IPS-18c (cell line): ENCODE measurements around the gene GP1BA.

Experiments used
- H3K4me3 ChIP-seq: 2 replicates; pipeline ENCODE4 v1.7.0; 2013; ENCODE audit warnings: low read depth, mild to moderate bottlenecking, low read length, moderate library complexity; ENCODE audit not compliant: insufficient read depth
- H3K9me3 ChIP-seq: one replicate; pipeline ENCODE4 v1.6.1; 2013; ENCODE audit warnings: mild to moderate bottlenecking, low read length, moderate library complexity; ENCODE audit not compliant: control insufficient read depth, insufficient read depth

GP1BA gene

DNA sequence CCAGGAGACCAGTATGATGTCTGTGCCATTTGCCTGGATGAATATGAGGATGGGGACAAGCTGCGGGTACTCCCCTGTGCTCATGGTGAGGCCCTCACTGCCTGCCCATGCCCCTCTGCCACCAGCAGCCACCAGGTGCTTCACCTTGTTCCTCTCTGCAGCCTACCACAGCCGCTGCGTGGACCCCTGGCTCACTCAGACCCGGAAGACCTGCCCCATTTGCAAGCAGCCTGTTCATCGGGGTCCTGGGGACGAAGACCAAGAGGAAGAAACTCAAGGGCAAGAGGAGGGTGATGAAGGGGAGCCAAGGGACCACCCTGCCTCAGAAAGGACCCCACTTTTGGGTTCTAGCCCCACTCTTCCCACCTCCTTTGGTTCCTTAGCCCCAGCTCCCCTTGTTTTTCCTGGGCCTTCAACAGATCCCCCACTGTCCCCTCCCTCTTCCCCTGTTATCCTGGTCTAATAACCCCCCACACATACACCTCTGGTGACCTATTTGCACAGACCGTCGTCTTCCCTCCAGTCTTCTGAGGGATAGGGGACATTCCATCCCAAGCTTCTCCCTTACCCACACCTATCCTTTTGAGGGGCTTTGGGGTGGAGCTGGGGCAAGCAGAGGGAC, 12.6 kb downstream of the GP1BA start:
- Histone ChIP-seq H3K4me3 (no peak overlapping the region), H3K9me3 (no peaks in the 10 kb centered on the region)

DNA sequence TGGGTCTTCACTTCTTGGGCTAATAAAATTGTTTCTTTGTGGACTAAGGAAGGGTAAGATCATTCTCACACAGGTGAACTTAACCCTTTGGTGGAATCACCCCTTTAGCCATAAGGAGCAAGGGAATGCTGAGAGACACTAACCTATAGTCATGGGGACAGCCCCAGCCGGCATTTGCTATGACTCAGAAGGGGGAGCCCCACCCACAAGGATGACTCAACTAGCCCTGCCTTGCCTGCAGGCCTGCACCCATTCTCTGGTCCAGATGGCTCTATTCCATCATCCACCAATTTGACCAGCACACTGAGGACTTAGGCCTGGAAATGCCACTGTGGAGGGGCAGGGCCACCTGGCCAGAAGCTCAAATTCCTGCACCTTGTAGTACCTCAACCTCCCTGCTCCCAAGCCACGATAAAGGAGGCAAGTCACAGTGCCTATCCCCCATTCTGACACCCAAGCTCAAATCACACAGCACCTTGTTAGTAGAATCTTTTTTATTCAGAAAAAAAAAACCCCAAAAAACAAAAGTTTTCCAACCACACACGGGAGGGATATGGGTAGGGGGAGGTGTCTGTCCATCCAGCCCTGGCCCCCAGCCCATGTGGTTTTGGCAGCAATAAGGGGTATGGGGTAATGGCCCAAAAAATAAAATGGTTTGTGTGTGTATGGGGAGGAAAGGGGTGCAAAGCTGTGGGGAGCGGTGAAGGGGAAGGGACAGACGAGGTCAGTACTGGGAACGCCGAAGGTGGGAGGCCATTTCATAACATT, 13.3 kb downstream of the GP1BA start:
- Histone ChIP-seq H3K4me3 (no peak overlapping the region), H3K9me3 (no peaks in the 10 kb centered on the region)

DNA sequence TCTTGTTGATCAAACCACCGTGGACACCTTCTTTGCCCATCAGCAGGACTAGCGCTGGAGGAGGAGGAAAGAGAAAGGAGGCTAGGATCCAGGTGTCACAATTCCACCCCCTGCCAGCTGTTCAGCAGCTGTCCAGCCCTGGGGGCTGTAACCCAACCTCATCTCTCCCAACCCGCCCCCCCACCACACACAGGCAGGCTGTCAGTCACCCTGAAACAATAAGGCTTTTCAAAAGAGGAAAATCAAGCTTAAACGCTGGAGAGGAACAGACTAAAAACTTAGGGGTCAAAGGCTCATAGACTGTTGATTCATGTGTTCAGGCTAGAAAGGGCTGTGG, 13.8 kb downstream of the GP1BA start:
- Histone ChIP-seq H3K4me3 (no peak overlapping the region), H3K9me3 (no peaks in the 10 kb centered on the region)

DNA sequence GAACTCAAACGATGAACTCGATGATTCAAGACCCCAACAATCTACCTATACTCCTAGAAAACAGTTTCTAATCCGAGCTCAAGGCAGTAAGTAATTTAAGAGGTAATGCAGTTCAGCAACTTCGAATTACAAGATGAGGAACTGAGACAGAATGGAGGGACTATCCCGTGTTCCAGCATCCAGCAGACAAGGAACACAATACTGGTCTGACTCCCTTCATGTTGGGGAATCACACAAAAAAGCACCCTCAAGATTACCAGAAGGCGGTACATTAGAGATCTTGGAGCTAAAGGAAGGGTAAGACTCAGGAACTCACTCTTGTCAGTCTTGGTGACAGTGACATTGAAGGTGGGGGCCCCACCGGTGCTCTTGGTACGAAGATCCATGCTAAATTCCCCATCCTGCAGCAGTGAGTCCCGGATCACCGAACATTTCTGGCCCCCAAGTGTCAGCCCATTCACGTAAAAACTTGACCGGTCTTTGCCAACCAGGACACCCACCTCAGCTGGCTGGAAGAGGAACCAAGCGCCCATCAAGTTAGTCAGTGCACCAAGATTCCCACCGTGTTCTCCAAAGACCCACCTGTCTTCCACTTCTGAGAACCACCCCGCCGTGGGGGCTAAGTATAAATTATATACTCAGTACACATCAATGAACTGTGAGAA, 14.4 kb downstream of the GP1BA start:
- no peaks in the 10 kb centered on the region for H3K9me3 ChIP-seq
- peak overlapping the region; percentile 94 for H3K4me3 ChIP-seq

GRCh38 chr17:4947010-4947410, 14.9 kb downstream of the GP1BA start:
- H3K4me3 ChIP-seq = peak overlapping the region; percentile 94
- H3K9me3 ChIP-seq = no peaks in the 10 kb centered on the region

GRCh38 chr17:4947411-4948165, 15.5 kb downstream of the GP1BA start:
- Histone ChIP-seq H3K9me3 (no peaks in the 10 kb centered on the region), H3K4me3 (peak overlapping the region; percentile 94)

GRCh38 chr17:4948166-4948930, 16.3 kb downstream of the GP1BA start, which contains the start of gene PFN1:
Gene PFN1, minus strand, starts transcription at chr17:4948530. Its CDS starts 136 bp downstream, at chr17:4948394.
- Histone ChIP-seq H3K4me3 (peak within 1 kb of the TSS; percentile 94), H3K9me3 (no peaks in the 10 kb centered on the region)

GRCh38 chr17:4948931-4949320, 16.8 kb downstream of the GP1BA start:
- Histone ChIP-seq H3K4me3 (peak overlapping the region; percentile 94), H3K9me3 (no peaks in the 10 kb centered on the region)

- H3K9me3 ChIP-seq = no peaks in the 10 kb centered on the region
- H3K4me3 ChIP-seq = peak overlapping the region; percentile 94
Observed at GRCh38 chr17:4949321-4950074, 17.4 kb downstream of the GP1BA start.

DNA sequence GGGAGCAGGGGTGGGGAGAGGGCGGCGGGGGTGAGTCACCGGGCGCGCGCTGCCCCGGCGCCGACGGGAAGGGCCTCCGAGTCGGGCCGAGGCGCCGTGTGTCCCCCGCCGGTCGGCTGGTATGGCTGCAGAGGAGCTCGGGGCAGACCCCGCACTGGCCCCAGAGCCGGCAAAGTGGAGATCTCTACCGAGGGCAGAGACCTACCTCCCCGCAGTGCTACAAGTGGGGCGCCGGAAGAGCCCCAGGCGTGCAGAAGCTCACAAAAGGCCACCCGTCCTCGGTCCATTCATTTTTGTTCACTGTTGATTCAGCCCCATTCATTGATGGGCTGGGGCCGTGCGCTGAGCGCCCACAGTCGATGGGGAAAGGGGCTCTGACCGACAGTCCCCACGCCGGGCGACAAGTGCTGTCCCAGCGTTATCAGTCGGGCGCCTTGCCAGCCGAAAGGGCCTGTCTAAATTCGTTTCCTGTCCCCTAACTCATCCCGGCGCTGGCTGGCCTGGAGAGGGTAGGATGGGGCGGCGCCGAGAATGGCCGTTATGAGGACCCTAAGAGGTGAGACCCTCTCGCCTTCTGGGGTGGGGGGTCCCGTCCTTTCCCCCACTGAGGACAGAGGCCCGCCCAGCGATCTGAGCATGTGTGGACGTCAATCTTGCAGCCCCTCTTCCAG, 18.1 kb downstream of the GP1BA start:
- H3K9me3 ChIP-seq = no peaks in the 10 kb centered on the region
- H3K4me3 ChIP-seq = peak overlapping the region; percentile 71

DNA sequence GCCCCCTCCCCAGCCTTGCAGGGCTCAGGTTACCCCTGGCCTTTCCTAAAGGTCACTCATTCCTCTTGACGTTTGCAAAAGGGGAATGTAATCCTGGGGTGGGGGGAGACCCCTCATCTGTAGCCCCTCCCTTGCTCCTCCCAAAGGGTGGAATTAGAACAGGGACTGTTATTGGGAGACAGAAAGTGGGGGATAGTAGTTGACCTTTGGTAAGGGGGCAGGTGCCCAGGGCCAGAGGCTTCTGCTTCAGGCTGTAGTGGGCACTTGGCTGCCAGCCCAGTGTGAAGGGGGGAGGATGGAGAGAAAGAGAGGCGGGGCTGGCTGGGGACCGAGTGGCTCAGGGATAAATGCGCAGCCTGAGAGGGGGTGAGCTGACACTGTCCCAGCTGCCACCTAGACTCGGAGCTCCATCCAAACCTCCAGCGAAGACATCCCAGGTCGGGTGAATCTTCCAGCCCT, 18.7 kb downstream of the GP1BA start, which contains the start of gene ENO3:
TSS of gene ENO3 (plus strand) at position 374 of the 459 bp plus-strand sequence. CDS start 711 bp downstream, outside the sequence.
- Histone ChIP-seq H3K4me3 (peak within 1 kb of the TSS; percentile 71), H3K9me3 (no peaks in the 10 kb centered on the region)

- Histone ChIP-seq H3K9me3 (no peaks in the 10 kb centered on the region), H3K4me3 (peak overlapping the region; percentile 71; the same call in 1 of the 2 replicates)
Observed at GRCh38 chr17:4951486-4951885, 19.4 kb downstream of the GP1BA start.

- H3K9me3 ChIP-seq = no peaks in the 10 kb centered on the region
- no peak overlapping the region for H3K4me3 ChIP-seq
Observed at GRCh38 chr17:4953451-4953961, 21.4 kb downstream of the GP1BA start.

DNA sequence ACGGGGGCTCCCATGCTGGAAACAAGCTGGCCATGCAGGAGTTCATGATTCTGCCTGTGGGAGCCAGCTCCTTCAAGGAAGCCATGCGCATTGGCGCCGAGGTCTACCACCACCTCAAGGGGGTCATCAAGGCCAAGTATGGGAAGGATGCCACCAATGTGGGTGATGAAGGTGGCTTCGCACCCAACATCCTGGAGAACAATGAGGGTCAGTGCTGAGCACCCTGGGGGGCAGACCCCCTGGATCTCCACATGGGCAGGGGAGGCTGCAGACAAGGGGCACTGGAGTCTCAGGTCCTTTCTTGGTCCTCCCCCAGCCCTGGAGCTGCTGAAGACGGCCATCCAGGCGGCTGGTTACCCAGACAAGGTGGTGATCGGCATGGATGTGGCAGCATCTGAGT, 23.0 kb downstream of the GP1BA start:
- no peaks in the 10 kb centered on the region for H3K9me3 ChIP-seq
- H3K4me3 ChIP-seq = no peak overlapping the region

- Histone ChIP-seq H3K4me3 (no peak overlapping the region), H3K9me3 (no peaks in the 10 kb centered on the region)
Observed at GRCh38 chr17:4956493-4957061, 24.5 kb downstream of the GP1BA start.
